Neural cell (in vitro differentiated cells): Measurements from ENCODE around the gene POLR2H. TPM values are rescaled to one million over a fixed set of nuclear protein-coding genes. Genes with fewer than 3 reads are reported as not detected.

ENCODE experiments used
- H2AFZ ChIP-seq: fragments of 200-600, 300-800 bp; sonication (generic), shearing (Covaris generic); 2 replicates; pipeline ENCODE4 v1.6.0; 2014; ENCODE audit warnings: low read depth, mild to moderate bottlenecking, antibody characterized with exemption, low read length, moderate library complexity
- H3F3A ChIP-seq: fragments of 200-600 bp; shearing (Covaris generic); 2 replicates; pipeline ENCODE4 v1.6.1; 2016; ENCODE audit warnings: mild to moderate bottlenecking, moderate library complexity, mixed read lengths, antibody characterized with exemption, low read length; ENCODE audit not compliant: insufficient read depth, poor library complexity, severe bottlenecking
- H3K27ac ChIP-seq: fragments of 200-600, 300-800 bp; sonication (generic), shearing (Covaris generic); 2 replicates; pipeline ENCODE4 v1.5.1; 2014; ENCODE audit warnings: mild to moderate bottlenecking, low read length, moderate library complexity
- H3K27me3 ChIP-seq: fragments of 300-800, 200-600 bp; sonication (generic), shearing (Covaris generic); 2 replicates; pipeline ENCODE4 v1.6.0; 2014; ENCODE audit warnings: mild to moderate bottlenecking, low read depth, low read length, moderate library complexity; ENCODE audit not compliant: insufficient read depth
- H3K36me3 ChIP-seq: fragments of 300-800, 200-600 bp; sonication (generic), shearing (Covaris generic); 2 replicates; pipeline ENCODE4 v1.5.1; 2014; ENCODE audit warnings: mild to moderate bottlenecking, antibody characterized with exemption, low read length, moderate library complexity; ENCODE audit not compliant: insufficient read depth
- H3K4me2 ChIP-seq: fragments of 300-800, 200-600 bp; sonication (generic), shearing (Covaris generic); 2 replicates; pipeline ENCODE4 v1.6.0; 2014; ENCODE audit warnings: mild to moderate bottlenecking, low read length
- H3K4me3 ChIP-seq: fragments of 300-800, 200-600 bp; sonication (generic), shearing (Covaris generic); 2 replicates; pipeline ENCODE4 v1.5.1; 2014; ENCODE audit warnings: mild to moderate bottlenecking, low read length, moderate library complexity
- H3K79me2 ChIP-seq: fragments of 200-600 bp; shearing (Covaris generic); replicated peaks from 2 replicates; pipeline ENCODE4 v1.6.0; 2014; ENCODE audit warnings: mild to moderate bottlenecking, low read length, moderate library complexity; ENCODE audit not compliant: insufficient read depth
- H3K9ac ChIP-seq: fragments of 300-800, 200-600 bp; sonication (generic), shearing (Covaris generic); 2 replicates; pipeline ENCODE4 v1.6.1; 2016; ENCODE audit warnings: mild to moderate bottlenecking, low read length, mixed read lengths
- H3K9me2 ChIP-seq: fragments of 200-600 bp; shearing (Covaris generic); 2 replicates; pipeline ENCODE4 v1.6.1; 2016; ENCODE audit warnings: mild to moderate bottlenecking, low read length, mixed read lengths; ENCODE audit not compliant: insufficient read depth
- H3K9me3 ChIP-seq: fragments of 200-600, 300-800 bp; sonication (generic), shearing (Covaris generic); 2 replicates; pipeline ENCODE4 v1.6.1; 2016; ENCODE audit warnings: mild to moderate bottlenecking, mixed run types, low read length, moderate library complexity, mixed read lengths
- H4K20me1 ChIP-seq: fragments of 200-600 bp; shearing (Covaris generic); 2 replicates; pipeline ENCODE4 v1.6.1; 2016; ENCODE audit warnings: mild to moderate bottlenecking, mixed run types; ENCODE audit not compliant: insufficient read depth
- EP300 ChIP-seq: fragments of 450-650 bp; conservative IDR thresholded peaks from 2 replicates; pipeline ENCODE4 v1.6.1; 2014; ENCODE audit warnings: antibody characterized with exemption, mild to moderate bottlenecking, moderate library complexity; ENCODE audit not compliant: poor library complexity, severe bottlenecking
- EZH2 ChIP-seq: fragments of 200-600, 300-800 bp; shearing (Covaris generic), sonication (generic); IDR thresholded peaks from 2 replicates; pipeline ENCODE4 v1.6.1; 2014; ENCODE audit warnings: antibody characterized with exemption, low read length, borderline replicate concordance, mild to moderate bottlenecking; ENCODE audit not compliant: insufficient read depth, poor library complexity, severe bottlenecking
- MXI1 ChIP-seq: fragments of 450-650 bp; conservative IDR thresholded peaks from 2 replicates; pipeline ENCODE4 v1.6.1; 2014; ENCODE audit warnings: antibody characterized with exemption, mild to moderate bottlenecking; ENCODE audit not compliant: poor library complexity, severe bottlenecking
- POLR2AphosphoS5 ChIP-seq: IDR thresholded peaks from 2 replicates; pipeline ENCODE4 v1.6.1; 2012
- RAD21 ChIP-seq: fragments of 450-650 bp; conservative IDR thresholded peaks from 2 replicates; pipeline ENCODE4 v1.6.1; 2014; ENCODE audit warnings: antibody characterized with exemption, mild to moderate bottlenecking, moderate library complexity
- REST ChIP-seq: IDR thresholded peaks from 2 replicates; pipeline ENCODE4 v1.6.1; 2012; ENCODE audit warnings: borderline replicate concordance
- SMC3 ChIP-seq: fragments of 450-650 bp; conservative IDR thresholded peaks from 2 replicates; pipeline ENCODE4 v1.6.1; 2014; ENCODE audit warnings: antibody characterized with exemption, mild to moderate bottlenecking, moderate library complexity; ENCODE audit not compliant: poor library complexity
- TAF1 ChIP-seq: IDR thresholded peaks from 2 replicates; pipeline ENCODE4 v1.6.1; 2012; ENCODE audit warnings: low read depth
- polyA plus RNA-seq: library from polyadenylated mRNA; depleted of rRNA; stranded (reverse); fragments of >200 nt; gene quantifications from 2 replicates; pipeline ENCODE4 v1.2.3, GENCODE V29; 2014
- TF ChIP-seq, protein P1 (sequence below): fragments of 450-650 bp; IDR thresholded peaks from 2 replicates; pipeline ENCODE4 v1.5.1; 2014; ENCODE audit warnings: antibody characterized with exemption, mild to moderate bottlenecking, moderate library complexity; ENCODE audit not compliant: poor library complexity, severe bottlenecking

The POLR2H gene
- polyA plus RNA-seq, 1 donor from 2014 or later: 185 TPM

DNA sequence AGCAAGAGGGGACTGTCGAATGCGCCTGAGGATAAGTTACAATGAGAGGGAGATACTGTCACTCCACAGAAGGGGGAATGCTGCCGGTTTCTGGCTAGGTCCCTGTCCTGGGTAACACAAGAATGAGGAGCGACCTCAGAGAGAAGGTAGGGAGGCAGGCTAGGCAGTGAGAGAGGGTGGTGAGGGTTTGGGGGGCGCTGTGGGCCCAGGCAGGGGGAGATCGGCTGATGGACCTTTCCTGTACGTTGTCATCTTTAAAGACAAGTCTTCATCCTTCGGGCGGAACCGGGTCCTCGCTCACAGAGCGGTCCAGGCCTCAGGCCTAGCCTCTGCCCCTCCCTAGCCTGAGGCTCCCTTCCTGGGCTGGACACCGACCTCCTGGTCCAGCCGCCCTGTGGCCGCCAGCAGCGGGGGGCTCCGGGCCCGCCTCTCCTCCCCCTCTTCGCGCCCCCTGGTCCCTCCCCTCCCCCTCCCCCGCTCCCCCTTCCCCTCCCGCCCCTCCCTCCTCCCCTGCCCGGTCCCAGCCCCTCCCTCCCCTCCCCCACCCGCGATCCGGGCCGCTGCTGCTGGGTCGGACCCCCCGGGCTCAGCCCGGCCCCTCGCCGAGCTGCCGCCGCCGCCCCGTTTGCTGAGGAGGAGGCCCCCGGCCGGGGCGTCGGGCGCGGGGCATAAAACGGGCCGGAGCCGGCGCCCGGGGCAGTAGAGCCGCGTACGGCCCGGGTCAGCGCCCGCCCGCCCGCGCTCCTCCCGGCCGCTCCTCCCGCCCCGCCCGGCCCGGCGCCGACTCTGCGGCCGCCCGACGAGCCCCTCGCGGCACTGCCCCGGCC lies 18.1 kb downstream of the POLR2H start, which contains the start of gene CHRD:
Gene CHRD (plus strand): TSS at position 697 of the 827 bp plus-strand sequence. CDS start 265 bp downstream, outside the sequence.
- H3K27me3 ChIP-seq: peaks cover 39% of the 10 kb centered on the region

DNA sequence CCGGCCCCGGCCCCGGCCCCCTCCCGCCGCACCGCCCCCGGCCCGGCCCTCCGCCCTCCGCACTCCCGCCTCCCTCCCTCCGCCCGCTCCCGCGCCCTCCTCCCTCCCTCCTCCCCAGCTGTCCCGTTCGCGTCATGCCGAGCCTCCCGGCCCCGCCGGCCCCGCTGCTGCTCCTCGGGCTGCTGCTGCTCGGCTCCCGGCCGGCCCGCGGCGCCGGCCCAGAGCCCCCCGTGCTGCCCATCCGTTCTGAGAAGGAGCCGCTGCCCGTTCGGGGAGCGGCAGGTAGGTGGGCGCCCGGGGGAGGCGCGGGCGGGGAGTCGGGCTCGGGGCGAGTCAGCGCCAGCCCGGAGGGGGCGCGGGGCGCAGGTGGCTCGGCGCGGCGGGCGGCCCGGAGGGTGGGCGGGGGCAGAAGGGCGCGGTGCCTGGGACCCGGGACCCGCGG lies 18.7 kb downstream of the POLR2H start:
- H3K9me3 ChIP-seq: no peaks in the 10 kb centered on the region
- no peak overlapping the region for H2AFZ ChIP-seq
- peak; percentile 11 for TF ChIP-seq EP300
- TF ChIP-seq, protein P1, sequence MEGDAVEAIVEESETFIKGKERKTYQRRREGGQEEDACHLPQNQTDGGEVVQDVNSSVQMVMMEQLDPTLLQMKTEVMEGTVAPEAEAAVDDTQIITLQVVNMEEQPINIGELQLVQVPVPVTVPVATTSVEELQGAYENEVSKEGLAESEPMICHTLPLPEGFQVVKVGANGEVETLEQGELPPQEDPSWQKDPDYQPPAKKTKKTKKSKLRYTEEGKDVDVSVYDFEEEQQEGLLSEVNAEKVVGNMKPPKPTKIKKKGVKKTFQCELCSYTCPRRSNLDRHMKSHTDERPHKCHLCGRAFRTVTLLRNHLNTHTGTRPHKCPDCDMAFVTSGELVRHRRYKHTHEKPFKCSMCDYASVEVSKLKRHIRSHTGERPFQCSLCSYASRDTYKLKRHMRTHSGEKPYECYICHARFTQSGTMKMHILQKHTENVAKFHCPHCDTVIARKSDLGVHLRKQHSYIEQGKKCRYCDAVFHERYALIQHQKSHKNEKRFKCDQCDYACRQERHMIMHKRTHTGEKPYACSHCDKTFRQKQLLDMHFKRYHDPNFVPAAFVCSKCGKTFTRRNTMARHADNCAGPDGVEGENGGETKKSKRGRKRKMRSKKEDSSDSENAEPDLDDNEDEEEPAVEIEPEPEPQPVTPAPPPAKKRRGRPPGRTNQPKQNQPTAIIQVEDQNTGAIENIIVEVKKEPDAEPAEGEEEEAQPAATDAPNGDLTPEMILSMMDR: no peak
- no peaks in the 10 kb centered on the region for H4K20me1 ChIP-seq
- peaks cover 39% of the 10 kb centered on the region for H3K27me3 ChIP-seq
- H3K9ac ChIP-seq: peak overlapping the region; percentile 49
- H3K4me2 ChIP-seq: no peak overlapping the region
- H3F3A ChIP-seq: no peaks in the 10 kb centered on the region
- no peaks in the 10 kb centered on the region for H3K36me3 ChIP-seq
- H3K4me3 ChIP-seq: peak overlapping the region; percentile 65
- H3K27ac ChIP-seq: no peak overlapping the region
- no peaks in the 10 kb centered on the region for H3K9me2 ChIP-seq
- H3K79me2 ChIP-seq: no peaks in the 10 kb centered on the region

More for the DNA sequence above, 18.1 kb downstream of the POLR2H start, which contains the start of gene CHRD:
- Histone ChIP-seq H4K20me1 (no peaks in the 10 kb centered on the region), H3K4me2 (no peak within 1 kb of the TSS), H3K9me3 (no peaks in the 10 kb centered on the region), H3K27ac (no peak within 1 kb of the TSS), H3F3A (no peaks in the 10 kb centered on the region), H3K4me3 (peak within 1 kb of the TSS; percentile 65), H3K9me2 (no peaks in the 10 kb centered on the region), H3K79me2 (no peaks in the 10 kb centered on the region), H2AFZ (no peak within 1 kb of the TSS), H3K9ac (peak within 1 kb of the TSS; percentile 49), H3K36me3 (no peaks in the 10 kb centered on the region)
- no peak for TF ChIP-seq TAF1
- no peak for TF ChIP-seq EZH2
- no peak for TF ChIP-seq MXI1
- TF ChIP-seq SMC3: no peak
- TF ChIP-seq, protein P1: no peak
- TF ChIP-seq EP300: no peak
- TF ChIP-seq RAD21: no peak
- no peak for TF ChIP-seq REST
- no peak for TF ChIP-seq POLR2AphosphoS5
